Trophoblast cell (in vitro differentiated cells and primary cell): Measurements from ENCODE around the gene ADCY5.
"Not testable (repeated sequence)": the region's sequence is repeated elsewhere in the genome, so short reads cannot be mapped to it uniquely, and the experiment has no call there.

Experiments used
- DNase-seq, 2 donors: peaks; one replicate each; pipeline ENCODE4 v3.0.0-alpha.2; 2016
- H2AFZ ChIP-seq: 2 replicates; pipeline ENCODE4 v1.6.1; 2013; ENCODE audit warnings: low read length, moderate library complexity, mild to moderate bottlenecking; ENCODE audit not compliant: insufficient read depth, poor library complexity
- H2AK5ac ChIP-seq: 2 replicates; pipeline ENCODE4 v1.6.1; 2013; ENCODE audit warnings: mild to moderate bottlenecking, low read length
- H2BK120ac ChIP-seq: 2 replicates; pipeline ENCODE4 v1.6.1; 2013; ENCODE audit warnings: low read length, mild to moderate bottlenecking, moderate library complexity; ENCODE audit not compliant: insufficient read depth, poor library complexity
- H2BK12ac ChIP-seq: 2 replicates; pipeline ENCODE4 v1.6.1; 2013; ENCODE audit warnings: mild to moderate bottlenecking, low read length, moderate library complexity
- H2BK5ac ChIP-seq: 2 replicates; pipeline ENCODE4 v1.6.1; 2013; ENCODE audit warnings: low read length, low read depth, moderate library complexity, mild to moderate bottlenecking; ENCODE audit not compliant: poor library complexity
- H3K14ac ChIP-seq: 2 replicates; pipeline ENCODE4 v1.6.1; 2013; ENCODE audit warnings: mild to moderate bottlenecking, low read length
- H3K18ac ChIP-seq: 2 replicates; pipeline ENCODE4 v1.6.1; 2013; ENCODE audit warnings: mild to moderate bottlenecking, low read length
- H3K23ac ChIP-seq: 2 replicates; pipeline ENCODE4 v1.6.1; 2013; ENCODE audit warnings: low read length
- H3K27ac ChIP-seq: 2 replicates; pipeline ENCODE4 v1.5.1; 2013; ENCODE audit warnings: low read depth, mild to moderate bottlenecking, inconsistent platforms, low read length, moderate library complexity
- H3K27me3 ChIP-seq: 2 replicates; pipeline ENCODE4 v1.6.1; 2013; ENCODE audit warnings: inconsistent platforms, mild to moderate bottlenecking, low read length, moderate library complexity; ENCODE audit not compliant: insufficient read depth
- H3K36me3 ChIP-seq, 2 experiments: 1 replicate in 1 of 2; 2 replicates in 1 of 2; pipeline ENCODE4 v1.6.1; 2013; ENCODE audit warnings: low read length in 2 of 2, mild to moderate bottlenecking in 2 of 2, moderate library complexity in 1 of 2; ENCODE audit not compliant: insufficient read depth in 2 of 2, control insufficient read depth in 1 of 2
- H3K4ac ChIP-seq: 2 replicates; pipeline ENCODE4 v1.6.1; 2013; ENCODE audit warnings: low read depth, mild to moderate bottlenecking, low read length, moderate library complexity
- H3K4me1 ChIP-seq, 2 experiments: 1 replicate in 1 of 2; 2 replicates in 1 of 2; pipeline ENCODE4 v1.6.1; 2013; ENCODE audit warnings: low read length in 2 of 2, mild to moderate bottlenecking in 2 of 2, moderate library complexity in 1 of 2; ENCODE audit not compliant: insufficient read depth in 2 of 2, control insufficient read depth in 1 of 2
- H3K4me2 ChIP-seq: 2 replicates; pipeline ENCODE4 v1.6.1; 2013; ENCODE audit warnings: inconsistent platforms, mild to moderate bottlenecking, low read length, moderate library complexity
- H3K4me3 ChIP-seq: 2 replicates; pipeline ENCODE4 v1.5.1; 2013; ENCODE audit warnings: mild to moderate bottlenecking, low read depth, low read length, inconsistent platforms
- H3K79me1 ChIP-seq: one replicate; pipeline ENCODE4 v1.6.1; 2013; ENCODE audit warnings: low read length
- H3K79me2 ChIP-seq: 2 replicates; pipeline ENCODE4 v1.6.1; 2013; ENCODE audit warnings: low read length, mild to moderate bottlenecking; ENCODE audit not compliant: control insufficient read depth, insufficient read depth, poor library complexity
- H3K9ac ChIP-seq: 2 replicates; pipeline ENCODE4 v1.6.1; 2013; ENCODE audit warnings: mild to moderate bottlenecking, low read length
- H3K9me3 ChIP-seq: 2 replicates; pipeline ENCODE4 v1.6.1; 2013; ENCODE audit warnings: low read depth, mild to moderate bottlenecking, control low read depth, inconsistent platforms, low read length; ENCODE audit not compliant: insufficient read depth
- H4K12ac ChIP-seq: 2 replicates; pipeline ENCODE4 v1.6.1; 2013; ENCODE audit warnings: low read depth, mild to moderate bottlenecking, low read length, moderate library complexity
- H4K8ac ChIP-seq: 2 replicates; pipeline ENCODE4 v1.6.1; 2013; ENCODE audit warnings: low read depth, mild to moderate bottlenecking, low read length, moderate library complexity
- H4K91ac ChIP-seq: one replicate; pipeline ENCODE4 v1.6.1; 2013; ENCODE audit warnings: low read depth, mild to moderate bottlenecking, low read length, moderate library complexity
- WGBS: extraction: QIAGEN DNeasy Blood & Tissue Kit; methylation state at CpG from one replicate; pipeline ENCODE4 v1.1.7; 2013; ENCODE audit warnings: missing lambda C conversion rate; ENCODE audit not compliant: insufficient read length, insufficient coverage; ENCODE audit errors: extremely low coverage; 5-methylcytosine and 5-hydroxymethylcytosine counted together

The ADCY5 gene

GRCh38 chr3:123246866-123247265 is 202.0 kb downstream of the ADCY5 start:
- Histone ChIP-seq H3K9me3 (no peaks in the 10 kb centered on the region), H3K27me3 (no peaks in the 10 kb centered on the region), H4K8ac (no peak overlapping the region), H3K9ac (no peak overlapping the region), H4K91ac (no peak overlapping the region), H3K18ac (no peak overlapping the region), H3K14ac (no peak overlapping the region), H2BK12ac (no peak overlapping the region), H2BK5ac (no peak overlapping the region), H3K4me1 (no peaks in the 10 kb centered on the region), H4K12ac (no peak overlapping the region), H3K4ac (no peak overlapping the region), H3K23ac (no peak overlapping the region), H3K27ac (no peak overlapping the region), H3K36me3 (no peaks in the 10 kb centered on the region), H2AK5ac (no peak overlapping the region), H3K4me3 (no peak overlapping the region), H3K79me1 (no peaks in the 10 kb centered on the region), H2AFZ (no peak overlapping the region), H3K4me2 (no peak overlapping the region), H3K79me2 (no peaks in the 10 kb centered on the region), H2BK120ac (no peak overlapping the region)
- no peak for DNase-seq
- WGBS, result no CpG with 5 or more reads among the region's 3 CpGs

DNA sequence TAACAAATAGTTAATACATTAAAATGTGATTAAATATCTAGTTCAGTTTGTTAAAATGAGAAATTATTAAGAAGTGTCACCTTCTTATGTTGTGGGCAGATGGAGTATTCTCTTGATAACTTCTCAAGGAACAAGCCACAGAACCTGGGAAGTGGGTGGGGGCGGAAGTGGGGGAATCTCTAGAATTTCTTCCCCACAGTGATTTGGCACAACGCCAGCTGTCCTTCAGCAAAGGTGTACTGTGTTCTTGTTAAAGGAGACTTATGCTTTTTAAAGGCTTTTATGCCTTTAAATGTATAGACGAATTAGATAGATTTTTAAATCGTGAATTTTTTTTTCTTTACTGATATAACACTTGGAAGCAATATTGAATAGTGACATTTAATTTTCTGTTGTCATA is 204.8 kb downstream of the ADCY5 start:
- no peak overlapping the region for H4K91ac ChIP-seq
- no peak overlapping the region for H4K8ac ChIP-seq
- no peak overlapping the region for H2AFZ ChIP-seq
- no peak overlapping the region for H3K18ac ChIP-seq
- H3K4me3 ChIP-seq, result no peak overlapping the region
- no peak overlapping the region for H3K27ac ChIP-seq
- DNase-seq, result no peak
- H2AK5ac ChIP-seq, result no peak overlapping the region
- no peaks in the 10 kb centered on the region for H3K4me1 ChIP-seq
- H3K9ac ChIP-seq, result no peak overlapping the region
- H3K4me2 ChIP-seq, result no peak overlapping the region
- no peaks in the 10 kb centered on the region for H3K79me1 ChIP-seq
- no peaks in the 10 kb centered on the region for H3K9me3 ChIP-seq
- H3K36me3 ChIP-seq, result no peaks in the 10 kb centered on the region
- no peak overlapping the region for H4K12ac ChIP-seq
- no peaks in the 10 kb centered on the region for H3K27me3 ChIP-seq
- H2BK120ac ChIP-seq, result no peak overlapping the region
- WGBS, result no CpG with 5 or more reads among the region's 4 CpGs
- H3K4ac ChIP-seq, result no peak overlapping the region
- H2BK5ac ChIP-seq, result no peak overlapping the region
- H3K79me2 ChIP-seq, result no peaks in the 10 kb centered on the region
- H3K14ac ChIP-seq, result no peak overlapping the region
- H2BK12ac ChIP-seq, result no peak overlapping the region
- H3K23ac ChIP-seq, result no peak overlapping the region

DNA sequence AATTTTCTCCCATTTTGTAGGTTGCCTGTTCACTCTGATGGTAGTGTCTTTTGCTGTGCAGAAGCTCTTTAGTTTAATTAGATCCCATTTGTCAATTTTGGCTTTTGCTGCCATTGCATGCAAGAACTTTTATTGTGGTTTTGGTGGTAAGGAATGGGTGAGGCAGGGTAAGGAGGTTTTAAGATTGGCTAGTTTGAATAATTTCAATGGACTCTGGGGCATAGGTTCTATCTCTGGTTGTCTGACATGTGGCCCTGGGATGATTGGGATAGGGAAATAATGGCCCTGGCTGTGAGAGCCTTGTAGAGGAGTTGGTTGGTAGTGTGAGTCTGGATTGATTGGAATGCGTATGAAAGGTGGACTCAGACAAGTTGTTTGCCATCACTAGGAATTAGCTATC is 209.1 kb downstream of the ADCY5 start:
- H3K18ac ChIP-seq, result no peak overlapping the region
- H3K4me1 ChIP-seq, result no peaks in the 10 kb centered on the region
- no peak overlapping the region for H4K8ac ChIP-seq
- H3K14ac ChIP-seq, result no peak overlapping the region
- H2AK5ac ChIP-seq, result no peak overlapping the region
- no peak overlapping the region for H2BK5ac ChIP-seq
- H3K4me3 ChIP-seq, result no peak overlapping the region
- DNase-seq, result no peak
- H3K23ac ChIP-seq, result no peak overlapping the region
- no peak overlapping the region for H3K4ac ChIP-seq
- H3K79me2 ChIP-seq, result no peaks in the 10 kb centered on the region
- H3K27me3 ChIP-seq, result no peaks in the 10 kb centered on the region
- H3K36me3 ChIP-seq, result no peaks in the 10 kb centered on the region
- no peak overlapping the region for H4K91ac ChIP-seq
- H2AFZ ChIP-seq, result no peak overlapping the region
- H3K9me3 ChIP-seq, result no peaks in the 10 kb centered on the region
- WGBS, result no CpG with 5 or more reads among the region's 1 CpG
- H3K9ac ChIP-seq, result no peak overlapping the region
- H3K79me1 ChIP-seq, result no peaks in the 10 kb centered on the region
- H4K12ac ChIP-seq, result no peak overlapping the region
- no peak overlapping the region for H2BK12ac ChIP-seq
- H3K27ac ChIP-seq, result no peak overlapping the region
- H2BK120ac ChIP-seq, result no peak overlapping the region
- H3K4me2 ChIP-seq, result no peak overlapping the region

GRCh38 chr3:123239186-123239585 is 209.7 kb downstream of the ADCY5 start:
- H3K23ac ChIP-seq, DNase-seq, H4K8ac ChIP-seq, H3K4me1 ChIP-seq, H3K79me1 ChIP-seq, H3K9me3 ChIP-seq, H3K79me2 ChIP-seq, H3K9ac ChIP-seq, H3K36me3 ChIP-seq, H2AK5ac ChIP-seq, H3K4ac ChIP-seq, H3K27ac ChIP-seq, H3K27me3 ChIP-seq, H3K14ac ChIP-seq, H3K18ac ChIP-seq, H4K91ac ChIP-seq, H4K12ac ChIP-seq, H2BK120ac ChIP-seq, H2BK5ac ChIP-seq, H2AFZ ChIP-seq, H3K4me3 ChIP-seq, H3K4me2 ChIP-seq, H2BK12ac ChIP-seq: not testable (repeated sequence)
- WGBS, result no CpG with 5 or more reads among the region's 2 CpGs
